Heart right ventricle (tissue), 16 donors: ENCODE measurements around the gene RAB20. TPM values are rescaled to one million over a fixed set of nuclear protein-coding genes. Genes with fewer than 3 reads are reported as not detected.

ENCODE experiments used
- ATAC-seq, 8 donors: fragments of 200-7000 bp; cut with Tn5 transposase; one replicate each; pipeline ENCODE4 v1.9.1; 2020; ENCODE audit warnings: mild to moderate bottlenecking in 8 of 8, moderate library complexity in 8 of 8, moderate number of reproducible peaks in 1 of 8
- DNase-seq, 2 donors: peaks; one replicate each; pipeline ENCODE4 v3.0.0-alpha.2; 2020
- H3K27ac ChIP-seq, 10 donors: fragments of 200-600 bp; sonication (generic) in 2 of 10; one replicate each; pipeline versions ENCODE4 v1.5.0 to v1.8.0; 2020 to 2022; ENCODE audit warnings: mild to moderate bottlenecking in 3 of 10
- H3K27me3 ChIP-seq, 7 donors: fragments of 200-600 bp; one replicate each; pipeline ENCODE4 v1.8.0; 2021 to 2022; ENCODE audit warnings: mild to moderate bottlenecking in 2 of 7
- H3K36me3 ChIP-seq, 9 donors: fragments of 200-600 bp; sonication (generic) in 1 of 9; one replicate each; pipeline versions ENCODE4 v1.5.0 to v1.8.0; 2020 to 2022; ENCODE audit warnings: mild to moderate bottlenecking in 2 of 9
- H3K4me1 ChIP-seq, 9 donors: fragments of 200-600 bp; sonication (generic) in 1 of 9; one replicate each; pipeline versions ENCODE4 v1.5.0 to v1.8.0; 2020 to 2022; ENCODE audit warnings: mild to moderate bottlenecking in 4 of 9
- H3K4me3 ChIP-seq, 10 donors: fragments of 200-600 bp; sonication (generic) in 2 of 10; one replicate each; pipeline versions ENCODE4 v1.5.0 to v1.8.0; 2020 to 2022; ENCODE audit warnings: mild to moderate bottlenecking in 7 of 10, moderate library complexity in 2 of 10
- H3K9me3 ChIP-seq, 11 donors: fragments of 200-600 bp in 10 of 11; sonication (generic) in 2 of 11; one replicate each; pipeline versions ENCODE4 v1.5.0 to v1.8.0; 2013 to 2022; ENCODE audit warnings: mild to moderate bottlenecking in 2 of 11, control low read depth in 1 of 11, moderate library complexity in 1 of 11
- WGBS, 2 donors: extraction: QIAGEN DNeasy Blood & Tissue Kit; methylation state at CpG; one replicate each; pipeline ENCODE4 v1.1.7; 2013; ENCODE audit warnings: inconsistent platforms in 1 of 2; 5-methylcytosine and 5-hydroxymethylcytosine counted together
- intact Hi-C, 10 donors: fragments of 100-400 bp; cut with DNase I; formaldehyde crosslinking; loops; one replicate each; pipeline versions ENCODE4 v1.11.1 to v1.14.2; 2022
- polyA plus RNA-seq, 2 donors: library from polyadenylated mRNA; stranded (reverse); fragments of 200-250 nt; gene quantifications; one replicate each; pipeline ENCODE4 v1.2.3, GENCODE V29; 2013
- total RNA-seq, 10 donors: library from RNA; stranded (reverse); fragmentation: NEBNext Ultra II Directional in 3 of 10; extraction: Animal tissue kit (Norgen Biotek cat#: 25700) in 3 of 10; gene quantifications; one replicate each; pipeline versions ENCODE4 v1.2.1 to v1.2.4, GENCODE V29; 2021 to 2023
- TF ChIP-seq, protein P1 (sequence below), 9 donors: fragments of 200-600 bp; sonication (generic) in 2 of 9; IDR thresholded peaks; one replicate each; pipeline versions ENCODE4 v1.5.0 to v1.8.0; 2021 to 2022; ENCODE audit warnings: antibody characterized with exemption in 9 of 9, mild to moderate bottlenecking in 5 of 9, moderate library complexity in 1 of 9
- donor health status: Arrhythmogenic right ventricular cardiomyopathy.
- donor health status: ischemic (EF 13 %, LVEDD 7.1; RV severe dilation, severe dysfunction).
- donor health status: healthy with polysubstance abuse.
- donor health status: DM: no; HTN: yes; CAD: no.
- donor health status: DM: no; HTN: no; CAD: no.
- donor health status: ischemic (EF 25% LVEDD 6.9; RV normal size, moderate dysfunction).
- donor health status: ischemic (EF 25% LVEDD 5.7; RV mildly dilated, moderate dysfunction).
- donor health status: healthy.
- donor health status: DM: yes; HTN: yes; CAD: no.
- donor health status: Ischemic cardiomyopathy.
- donor health status: ischemic (EF 35%, LVEDD 5.7; RV mildly dilated, moderate dysfunction).
- donor health status: nonischemic (EF 11% LVEDD 7.7; RV severe dilation, severe dysfunction).
- donor health status: DM: yes; HTN: yes; CAD: no.
- donor health status: PGD.
- donor health status: ischemic (EF 29% LVEDD 5.4; RV normal size, mild dysfunction).
- donor health status: nonischemic (EF 23%, LVEDD 6.1; RV moderate dilation, normal function).

The RAB20 gene
- total and polyA plus RNA-seq, 12 donors = 5.4 to 40.8 (median 12.5) TPM

DNA sequence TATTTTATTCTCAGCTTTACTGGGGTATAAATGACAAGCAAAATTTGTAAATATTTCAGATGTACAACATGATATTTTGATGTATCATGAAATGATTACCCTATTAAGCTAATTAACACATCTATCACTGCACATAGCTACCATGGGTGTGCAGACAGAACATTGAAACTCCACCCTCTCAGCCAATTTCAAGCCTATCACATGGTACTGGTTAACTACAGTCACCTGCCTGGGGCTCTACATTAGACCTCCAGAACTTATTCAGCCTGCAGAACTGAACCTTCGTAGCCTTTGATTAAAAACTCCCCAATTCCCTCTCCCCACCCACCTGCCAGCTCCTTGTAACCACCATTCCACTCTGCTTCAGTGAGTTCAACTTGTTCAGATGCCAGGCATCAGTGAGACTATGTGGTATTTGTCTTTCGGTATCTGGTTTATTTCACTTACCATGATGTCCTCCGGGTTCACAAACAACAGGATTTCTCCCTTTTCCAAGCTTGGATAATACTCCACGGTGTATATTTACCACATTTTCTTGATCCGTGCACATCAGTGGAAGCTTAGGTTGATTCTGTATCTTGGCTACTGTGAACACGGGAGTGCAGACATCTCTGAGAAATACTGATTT is 19.2 kb downstream of the RAB20 start:
- peak overlapping the region in 1 of 10 donors; percentile 20 for H3K27ac ChIP-seq
- no peak for ATAC-seq
- H3K9me3 ChIP-seq = peaks cover 0 to 5% (median 0%) of the 10 kb centered on the region in 11 donors
- WGBS, 2 donors = 53 to 68% methylated on average over 6 of the region's 6 CpGs
- TF ChIP-seq, protein P1, sequence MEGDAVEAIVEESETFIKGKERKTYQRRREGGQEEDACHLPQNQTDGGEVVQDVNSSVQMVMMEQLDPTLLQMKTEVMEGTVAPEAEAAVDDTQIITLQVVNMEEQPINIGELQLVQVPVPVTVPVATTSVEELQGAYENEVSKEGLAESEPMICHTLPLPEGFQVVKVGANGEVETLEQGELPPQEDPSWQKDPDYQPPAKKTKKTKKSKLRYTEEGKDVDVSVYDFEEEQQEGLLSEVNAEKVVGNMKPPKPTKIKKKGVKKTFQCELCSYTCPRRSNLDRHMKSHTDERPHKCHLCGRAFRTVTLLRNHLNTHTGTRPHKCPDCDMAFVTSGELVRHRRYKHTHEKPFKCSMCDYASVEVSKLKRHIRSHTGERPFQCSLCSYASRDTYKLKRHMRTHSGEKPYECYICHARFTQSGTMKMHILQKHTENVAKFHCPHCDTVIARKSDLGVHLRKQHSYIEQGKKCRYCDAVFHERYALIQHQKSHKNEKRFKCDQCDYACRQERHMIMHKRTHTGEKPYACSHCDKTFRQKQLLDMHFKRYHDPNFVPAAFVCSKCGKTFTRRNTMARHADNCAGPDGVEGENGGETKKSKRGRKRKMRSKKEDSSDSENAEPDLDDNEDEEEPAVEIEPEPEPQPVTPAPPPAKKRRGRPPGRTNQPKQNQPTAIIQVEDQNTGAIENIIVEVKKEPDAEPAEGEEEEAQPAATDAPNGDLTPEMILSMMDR (IDR thresholded peaks at IDR 0.05) = no peak
- H3K27me3 ChIP-seq = no peaks in the 10 kb centered on the region
- intact Hi-C loops = no loop called here
- H3K36me3 ChIP-seq = peaks cover 0 to 3% (median 0%) of the 10 kb centered on the region in 9 donors
- H3K4me3 ChIP-seq = no peak overlapping the region
- DNase-seq = no peak
- H3K4me1 ChIP-seq = peaks cover 5 to 69% (median 51%) of the 10 kb centered on the region in 9 donors

DNA sequence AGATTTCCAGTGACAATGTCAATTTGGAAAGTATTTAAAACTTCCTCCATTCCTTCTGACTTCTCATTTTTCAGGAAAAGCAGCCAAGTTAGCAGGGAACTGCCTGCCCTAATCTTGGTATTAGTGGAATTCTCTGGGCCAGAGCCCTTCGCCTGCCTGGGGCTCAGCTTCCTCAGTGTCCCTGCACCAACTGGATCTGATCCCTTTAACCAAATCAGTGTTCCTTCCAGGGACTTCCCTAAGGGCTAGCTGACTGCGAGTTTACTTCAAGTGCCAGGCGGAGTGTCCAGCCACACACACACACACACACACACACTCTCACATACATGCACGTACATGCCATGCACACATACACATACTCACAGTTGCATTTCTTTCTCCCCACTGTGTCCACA is 20.0 kb downstream of the RAB20 start:
- no peak for DNase-seq
- Histone ChIP-seq H3K4me1 (peaks cover 5 to 66% (median 43%) of the 10 kb centered on the region in 9 donors), H3K36me3 (peaks cover 0 to 3% (median 0%) of the 10 kb centered on the region in 9 donors), H3K9me3 (peaks cover 0 to 5% (median 0%) of the 10 kb centered on the region in 11 donors), H3K27ac (peak overlapping the region in 8 of 10 donors; percentile 14 to 66 (median 50)), H3K27me3 (no peaks in the 10 kb centered on the region), H3K4me3 (no peak overlapping the region)
- peak in 4 of 8 donors; percentile 24 to 35 (median 28) for ATAC-seq
- intact Hi-C loops = no loop called here
- 31 to 50% methylated on average over 4 of the region's 4 CpGs for WGBS, 2 donors
- TF ChIP-seq, protein P1 (IDR thresholded peaks at IDR 0.05) = no peak

DNA sequence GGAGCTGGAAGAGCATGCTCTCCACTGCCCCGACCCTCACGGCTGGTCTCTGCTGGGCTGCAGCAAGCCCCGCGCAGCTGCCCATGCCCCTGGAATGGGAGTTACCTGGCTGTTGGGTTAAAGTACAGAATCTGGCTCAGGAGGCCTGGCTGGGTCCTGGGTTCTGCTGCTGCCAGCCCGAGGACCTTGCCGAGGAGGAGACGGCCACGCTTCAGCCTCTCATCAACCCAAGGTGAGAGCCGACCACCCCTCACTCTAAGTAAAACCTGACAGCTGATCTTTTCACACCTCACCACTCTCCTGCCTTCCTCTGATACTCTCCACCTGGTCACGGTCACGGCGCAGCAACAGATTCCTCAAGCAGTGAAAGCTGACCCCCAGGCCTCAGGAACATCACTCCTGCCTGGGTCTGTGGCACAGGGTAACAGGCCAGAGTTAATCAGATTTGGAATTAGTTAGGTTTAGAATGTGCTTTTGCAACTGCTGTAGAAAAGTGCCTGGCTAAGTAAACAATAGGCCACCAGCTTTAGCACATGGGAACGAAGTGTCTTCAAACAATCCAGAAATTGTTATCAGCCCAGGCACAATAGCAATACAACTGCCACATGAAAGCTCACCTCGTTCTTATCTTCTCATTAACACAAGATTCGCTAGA is 20.5 kb downstream of the RAB20 start:
- no peak for DNase-seq
- H3K4me3 ChIP-seq = no peak overlapping the region

DNA sequence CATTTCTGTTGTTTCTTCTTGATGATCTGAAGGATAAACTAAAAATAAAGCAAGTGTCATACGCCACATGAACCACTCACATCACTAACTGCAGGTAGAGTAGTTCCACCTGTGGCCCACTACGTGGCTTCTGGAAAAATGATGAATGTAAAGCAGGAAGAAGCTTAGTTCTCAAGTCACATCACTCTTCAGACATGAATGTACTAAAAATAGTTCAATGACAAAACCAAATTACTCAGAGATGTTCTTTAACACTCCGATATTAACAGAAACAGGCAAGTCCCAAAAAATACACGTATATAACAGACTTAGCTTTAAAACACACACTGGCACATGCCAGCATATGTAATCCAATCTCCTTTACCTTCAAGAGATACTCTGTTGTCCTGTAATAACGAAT is 21.6 kb downstream of the RAB20 start:
- DNase-seq (no peak), ATAC-seq (no peak)
- Histone ChIP-seq H3K27ac (peak overlapping the region in 2 of 10 donors; percentile 39 to 47), H3K36me3 (peaks cover 0 to 6% (median 0%) of the 10 kb centered on the region in 9 donors), H3K4me1 (peaks cover 5 to 67% (median 42%) of the 10 kb centered on the region in 9 donors), H3K27me3 (no peaks in the 10 kb centered on the region), H3K4me3 (no peak overlapping the region), H3K9me3 (peaks cover 0 to 5% (median 0%) of the 10 kb centered on the region in 11 donors)
- TF ChIP-seq, protein P1 (IDR thresholded peaks at IDR 0.05) = no peak
- 56 to 67% methylated on average over 5 of the region's 5 CpGs for WGBS, 2 donors
- intact Hi-C loops = no loop called here

More for the DNA sequence above, 20.5 kb downstream of the RAB20 start:
- peaks cover 0 to 3% (median 0%) of the 10 kb centered on the region in 9 donors for H3K36me3 ChIP-seq
- ATAC-seq = peak in 3 of 8 donors; percentile 14 to 45 (median 30)
- TF ChIP-seq, protein P1 (IDR thresholded peaks at IDR 0.05) = no peak
- WGBS, 2 donors = 61 to 67% methylated on average over 15 of the region's 15 CpGs
- peak overlapping the region in 8 of 10 donors; percentile 14 to 66 (median 50) for H3K27ac ChIP-seq
- no peaks in the 10 kb centered on the region for H3K27me3 ChIP-seq
- intact Hi-C loops = no loop called here
- H3K4me1 ChIP-seq = peaks cover 5 to 65% (median 41%) of the 10 kb centered on the region in 9 donors
- H3K9me3 ChIP-seq = peaks cover 0 to 5% (median 0%) of the 10 kb centered on the region in 11 donors
